ENCODE results near the gene SPACA6. TPM values are rescaled to one million over a fixed set of nuclear protein-coding genes. Genes with fewer than 3 reads are reported as not detected.
A peak's percentile ranks its signal among the peaks of the same experiment; 100 is the strongest.

SPACA6 gene
- total RNA-seq, 1 experiment from 2014 or later, result 30.3 TPM

DNA sequence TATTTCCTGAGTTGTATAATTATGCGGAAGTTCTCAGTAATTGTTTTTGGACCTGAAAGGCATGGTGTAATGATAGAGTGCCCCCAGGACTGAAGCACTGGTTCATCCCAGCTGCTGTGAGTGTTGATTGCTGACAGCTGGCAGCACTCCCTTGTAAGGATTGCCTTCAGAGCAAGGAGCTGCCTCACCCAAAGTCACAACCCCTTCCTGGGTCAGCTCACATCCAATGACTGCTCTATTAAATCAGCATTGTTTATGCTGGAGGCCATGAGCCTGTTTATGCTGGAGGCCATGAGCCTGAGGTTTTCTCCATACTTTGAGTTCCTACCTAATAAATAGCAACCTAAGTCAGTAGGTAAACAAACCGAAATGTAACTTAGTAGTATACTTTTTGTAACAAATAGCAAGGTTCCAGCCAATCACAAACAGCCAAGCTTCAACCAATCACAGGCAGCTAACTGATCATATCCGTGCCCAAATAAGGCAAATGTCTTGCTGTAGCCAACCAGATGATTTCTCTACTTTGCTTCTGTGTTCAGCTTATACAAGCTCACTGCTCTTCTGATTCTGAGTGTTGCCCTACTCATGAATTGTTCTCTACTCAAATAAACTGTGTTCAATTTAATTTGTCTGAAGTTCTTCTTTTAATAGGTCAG, 11.7 kb upstream of the SPACA6 start:
- DNase-seq, result no peak
- BruUV-seq (replicated peaks), result no TSS peak
- Mint-ChIP-seq H3K9me3 (ENCODE audit: low read depth, unreplicated experiment) (peaks cover 3% of the 10 kb centered on the region), H3K27me3 (ENCODE audit: unreplicated experiment) (peaks cover 36% of the 10 kb centered on the region), H3K36me3 (ENCODE audit: insufficient read depth, unreplicated experiment) (no peaks in the 10 kb centered on the region), H3K27ac (ENCODE audit: unreplicated experiment) (no peak overlapping the region), H3K4me1 (ENCODE audit: low read depth, unreplicated experiment) (no peaks in the 10 kb centered on the region), H3K4me3 (ENCODE audit: low read depth, unreplicated experiment) (no peak overlapping the region)
- intact Hi-C loops (cut with micrococcal nuclease; ENCODE audit: unreplicated experiment), result no loop called here
- no peak for TF ChIP-seq CTCF (IDR thresholded peaks at IDR 0.05; ENCODE audit: unreplicated experiment)
- CTCF ChIA-PET, result no interaction called here

DNA sequence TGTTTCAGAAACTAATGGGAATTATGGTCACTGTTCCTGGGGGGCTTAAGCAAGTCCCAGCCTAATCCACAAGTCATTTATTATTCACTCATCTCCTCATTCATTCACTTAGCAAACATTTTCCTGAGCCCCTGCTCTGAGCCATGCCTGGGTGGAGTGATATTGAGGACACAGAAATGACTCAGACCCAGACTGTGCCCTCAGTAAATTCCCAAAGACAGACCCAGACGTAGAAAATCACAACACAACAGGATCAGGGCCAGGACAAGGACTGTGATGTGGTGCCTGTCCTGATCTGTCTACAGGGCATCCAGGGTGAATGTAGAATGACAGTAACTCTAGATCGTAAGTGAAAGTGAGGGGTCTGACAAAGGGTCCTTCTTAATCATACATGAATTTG, 7.0 kb upstream of the SPACA6 start:
- no TSS peak for BruUV-seq (replicated peaks)
- intact Hi-C loops (cut with micrococcal nuclease; ENCODE audit: unreplicated experiment), result no loop called here

GRCh38 chr19:51687791-51688670, 5.1 kb upstream of the SPACA6 start:
- BruUV-seq (replicated peaks), result no TSS peak
- DNase-seq, result peak; percentile 54
- TF ChIP-seq CTCF (IDR thresholded peaks at IDR 0.05; ENCODE audit: unreplicated experiment), result no peak
- intact Hi-C loops (cut with micrococcal nuclease; ENCODE audit: unreplicated experiment), result no loop called here
- peaks cover 37% of the 10 kb centered on the region for H3K4me1 Mint-ChIP-seq (ENCODE audit: low read depth, unreplicated experiment)
- H3K9me3 Mint-ChIP-seq (ENCODE audit: low read depth, unreplicated experiment), result peaks cover 3% of the 10 kb centered on the region
- no peaks in the 10 kb centered on the region for H3K27me3 Mint-ChIP-seq (ENCODE audit: unreplicated experiment)
- peak overlapping the region; percentile 82 for H3K4me3 Mint-ChIP-seq (ENCODE audit: low read depth, unreplicated experiment)
- CTCF ChIA-PET, result interaction anchor here (0.6 to 1.6 kb wide), 11 partner anchors 9 to 349 kb away, joined by 3 to 7 read pairs (median 4); no protein-coding TSS in a partner anchor
- peak overlapping the region; percentile 71 for H3K27ac Mint-ChIP-seq (ENCODE audit: unreplicated experiment)
- peaks cover 50% of the 10 kb centered on the region for H3K36me3 Mint-ChIP-seq (ENCODE audit: insufficient read depth, unreplicated experiment)

More for the DNA sequence above, 7.0 kb upstream of the SPACA6 start:
- CTCF ChIA-PET, result no interaction called here
- peaks cover 3% of the 10 kb centered on the region for H3K9me3 Mint-ChIP-seq (ENCODE audit: low read depth, unreplicated experiment)
- H3K27ac Mint-ChIP-seq (ENCODE audit: unreplicated experiment), result no peak overlapping the region
- no peak for TF ChIP-seq CTCF (IDR thresholded peaks at IDR 0.05; ENCODE audit: unreplicated experiment)
- H3K36me3 Mint-ChIP-seq (ENCODE audit: insufficient read depth, unreplicated experiment), result peaks cover 38% of the 10 kb centered on the region
- no peak for DNase-seq
- no peak overlapping the region for H3K4me3 Mint-ChIP-seq (ENCODE audit: low read depth, unreplicated experiment)
- peaks cover 20% of the 10 kb centered on the region for H3K4me1 Mint-ChIP-seq (ENCODE audit: low read depth, unreplicated experiment)
- H3K27me3 Mint-ChIP-seq (ENCODE audit: unreplicated experiment), result no peaks in the 10 kb centered on the region

DNA sequence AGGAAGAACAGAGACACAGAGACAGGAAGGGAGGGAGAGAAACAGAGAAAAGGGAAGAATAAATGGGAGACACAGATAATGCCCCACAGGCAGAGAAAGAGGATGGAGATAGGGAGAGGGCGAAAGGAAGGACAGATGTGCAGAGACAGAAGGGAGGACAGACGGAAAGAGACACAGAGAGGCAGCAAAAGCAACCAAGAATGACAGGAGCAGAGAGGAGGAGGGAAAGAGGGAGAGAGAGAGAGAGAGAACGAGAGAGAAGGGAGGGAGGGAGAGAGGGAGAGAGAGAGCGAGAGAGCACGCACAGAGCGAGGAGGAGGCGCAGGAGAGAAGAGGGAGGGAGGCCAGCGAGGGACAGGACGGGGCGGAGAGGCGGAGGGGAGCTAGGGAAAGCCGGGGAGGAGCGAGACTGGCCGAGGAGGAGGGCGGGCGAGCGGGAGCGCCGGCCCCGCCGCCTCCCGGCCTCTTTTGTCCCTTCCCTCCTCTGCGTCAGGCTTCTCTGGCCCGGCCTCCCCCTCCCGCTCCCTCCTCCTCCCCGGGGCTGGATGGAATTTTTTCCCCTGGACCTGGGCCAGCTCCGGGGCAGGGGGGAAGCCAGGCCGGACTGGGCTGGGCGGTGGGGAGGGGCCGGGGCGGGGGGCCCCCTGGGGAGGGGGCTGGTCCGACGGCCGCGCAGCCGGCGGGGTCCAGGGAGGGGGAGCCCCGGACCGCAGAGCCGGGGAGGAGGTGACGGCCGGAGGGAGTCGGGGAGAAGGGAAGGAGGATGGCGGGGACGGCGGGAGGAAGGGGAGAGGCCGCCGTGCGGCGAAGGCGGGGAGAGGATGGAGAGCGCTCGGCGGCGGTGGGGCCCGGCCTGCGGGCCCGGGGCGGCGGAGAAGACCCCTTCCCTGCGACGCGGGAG, 4.2 kb upstream of the SPACA6 start:
- peaks cover 58% of the 10 kb centered on the region for H3K36me3 Mint-ChIP-seq (ENCODE audit: insufficient read depth, unreplicated experiment)
- intact Hi-C loops (cut with micrococcal nuclease; ENCODE audit: unreplicated experiment), result no loop called here
- DNase-seq, result peak; percentile 96
- H3K27ac Mint-ChIP-seq (ENCODE audit: unreplicated experiment), result peak overlapping the region; percentile 71
- peak overlapping the region; percentile 82 for H3K4me3 Mint-ChIP-seq (ENCODE audit: low read depth, unreplicated experiment)
- H3K9me3 Mint-ChIP-seq (ENCODE audit: low read depth, unreplicated experiment), result peaks cover 3% of the 10 kb centered on the region
- no peaks in the 10 kb centered on the region for H3K27me3 Mint-ChIP-seq (ENCODE audit: unreplicated experiment)
- no peak for TF ChIP-seq CTCF (IDR thresholded peaks at IDR 0.05; ENCODE audit: unreplicated experiment)
- H3K4me1 Mint-ChIP-seq (ENCODE audit: low read depth, unreplicated experiment), result peaks cover 45% of the 10 kb centered on the region
- BruUV-seq (replicated peaks), result no TSS peak
- CTCF ChIA-PET, result interaction anchor here (0.5 to 1.6 kb wide), 12 partner anchors 10 to 350 kb away, joined by 3 to 8 read pairs (median 4); no protein-coding TSS in a partner anchor
